NCI-H82 treated with DMSO at 0.1 percent for 48 hours (cell line): ENCODE measurements around the gene HIBADH.

Experiments used
- DNase-seq: peaks from one replicate; lab custom pipeline; 2025; ENCODE audit not compliant: unreplicated experiment; lab: John Stamatoyannopoulos, UW

Gene HIBADH

GRCh38 chr7:27553273-27553672, 109.4 kb downstream of the HIBADH start:
- DNase-seq: peak; percentile 42

- DNase-seq: peak; percentile 98
Measured at GRCh38 chr7:27551803-27552400, 110.8 kb downstream of the HIBADH start.

GRCh38 chr7:27549606-27550005, 113.1 kb downstream of the HIBADH start:
- DNase-seq: no peak

GRCh38 chr7:27548304-27548703, 114.4 kb downstream of the HIBADH start:
- DNase-seq: no peak

- no peak for DNase-seq
Measured at GRCh38 chr7:27547401-27547800, 115.3 kb downstream of the HIBADH start.

GRCh38 chr7:27546610-27547009, 116.1 kb downstream of the HIBADH start:
- DNase-seq: no peak

- no peak for DNase-seq
Measured at GRCh38 chr7:27535795-27536194, 126.9 kb downstream of the HIBADH start.

- no peak for DNase-seq
Measured at GRCh38 chr7:27533652-27534081, 129.0 kb downstream of the HIBADH start.

- DNase-seq: no peak
Measured at GRCh38 chr7:27532314-27532713, 130.4 kb downstream of the HIBADH start.

- DNase-seq: no peak
Measured at GRCh38 chr7:27527348-27527714, 135.4 kb downstream of the HIBADH start.

- no peak for DNase-seq
Measured at GRCh38 chr7:27526611-27527347, 135.9 kb downstream of the HIBADH start.

GRCh38 chr7:27526131-27526530, 136.6 kb downstream of the HIBADH start:
- no peak for DNase-seq

- DNase-seq: no peak
Measured at GRCh38 chr7:27523321-27523720, 139.4 kb downstream of the HIBADH start.

- no peak for DNase-seq
Measured at GRCh38 chr7:27522566-27522965, 140.1 kb downstream of the HIBADH start.

GRCh38 chr7:27520815-27521790, 141.6 kb downstream of the HIBADH start:
- no peak for DNase-seq

GRCh38 chr7:27519793-27520469, 142.8 kb downstream of the HIBADH start:
- no peak for DNase-seq

GRCh38 chr7:27518561-27519350, 143.9 kb downstream of the HIBADH start:
- DNase-seq: no peak

GRCh38 chr7:27516421-27516820, 146.3 kb downstream of the HIBADH start:
- no peak for DNase-seq

GRCh38 chr7:27515933-27516332, 146.8 kb downstream of the HIBADH start:
- DNase-seq: no peak

- DNase-seq: no peak
Measured at GRCh38 chr7:27514861-27515260, 147.8 kb downstream of the HIBADH start.
